KOPT-K1 (cell line): Measurements from ENCODE around the gene ANGPT4.
"Not testable (repeated sequence)": the region's sequence is repeated elsewhere in the genome, so short reads cannot be mapped to it uniquely, and the experiment has no call there.

Experiments used
- H3K27ac ChIP-seq: fragments of 200-600 bp; sonication (generic); 2 replicates; pipeline ENCODE4 v1.5.1; 2016; ENCODE audit warnings: antibody characterized with exemption, mild to moderate bottlenecking, low read depth, low read length; ENCODE audit not compliant: poor library complexity, severe bottlenecking
- H3K36me3 ChIP-seq: fragments of 200-600 bp; sonication (generic); 2 replicates; pipeline ENCODE4 v1.5.1; 2017; ENCODE audit warnings: antibody characterized with exemption, mild to moderate bottlenecking, low read length, moderate library complexity; ENCODE audit not compliant: insufficient read depth
- H3K9me3 ChIP-seq: fragments of 200-600 bp; sonication (generic); 2 replicates; pipeline ENCODE4 v1.5.1; 2017; ENCODE audit warnings: antibody characterized with exemption, low read length, mild to moderate bottlenecking; ENCODE audit not compliant: insufficient read depth, poor library complexity, severe bottlenecking

ANGPT4 gene

DNA sequence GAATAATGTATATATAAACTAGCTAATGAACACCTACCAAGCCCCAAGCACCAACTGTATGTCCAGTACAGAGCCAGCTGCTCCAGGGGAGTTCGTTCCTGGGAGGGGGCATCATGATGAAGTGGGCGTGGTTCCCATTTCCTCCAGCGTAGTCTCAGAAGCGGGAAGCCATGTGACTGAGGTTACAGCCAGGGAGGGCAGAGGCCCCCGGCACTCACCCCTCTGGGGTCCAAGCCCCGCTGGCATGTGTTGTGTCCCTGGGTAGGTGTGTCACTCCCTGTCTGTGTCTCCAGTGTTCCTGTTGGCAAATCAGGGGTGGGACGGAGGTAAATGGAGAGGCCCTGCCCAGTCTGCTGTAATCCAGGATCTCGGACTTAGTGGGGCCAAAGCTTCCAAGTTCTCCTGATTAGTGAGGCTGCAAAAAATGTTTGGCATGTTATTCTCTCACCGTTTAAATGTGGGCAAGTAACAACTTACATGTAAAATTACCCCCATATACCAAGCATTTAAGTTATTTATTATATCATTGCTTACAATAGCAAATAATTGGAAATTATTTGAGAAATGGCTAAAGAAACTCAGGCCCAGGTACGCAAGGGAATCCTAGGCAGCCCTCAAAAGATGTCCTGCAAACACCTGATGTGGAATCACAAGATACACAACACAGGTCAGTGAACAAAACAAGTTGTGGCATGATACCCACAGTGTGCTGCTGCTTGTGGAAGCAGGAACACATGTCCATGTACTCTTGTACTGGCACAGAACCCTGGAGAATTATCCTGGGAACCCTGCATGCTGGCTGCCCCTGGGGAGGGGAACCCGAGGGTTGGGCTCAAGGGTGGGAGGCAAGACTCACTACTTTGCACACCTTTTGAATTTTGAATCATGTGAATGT is 60.4 kb downstream of the ANGPT4 start:
- Histone ChIP-seq H3K9me3 (no peaks in the 10 kb centered on the region), H3K27ac (peak overlapping the region; percentile 36), H3K36me3 (no peaks in the 10 kb centered on the region)

GRCh38 chr20:854601-855000 is 61.5 kb downstream of the ANGPT4 start:
- Histone ChIP-seq H3K36me3 (no peaks in the 10 kb centered on the region), H3K27ac (no peak overlapping the region), H3K9me3 (no peaks in the 10 kb centered on the region)

GRCh38 chr20:853406-853996 is 62.6 kb downstream of the ANGPT4 start:
- H3K36me3 ChIP-seq = no peaks in the 10 kb centered on the region
- H3K9me3 ChIP-seq = no peaks in the 10 kb centered on the region
- no peak overlapping the region for H3K27ac ChIP-seq

DNA sequence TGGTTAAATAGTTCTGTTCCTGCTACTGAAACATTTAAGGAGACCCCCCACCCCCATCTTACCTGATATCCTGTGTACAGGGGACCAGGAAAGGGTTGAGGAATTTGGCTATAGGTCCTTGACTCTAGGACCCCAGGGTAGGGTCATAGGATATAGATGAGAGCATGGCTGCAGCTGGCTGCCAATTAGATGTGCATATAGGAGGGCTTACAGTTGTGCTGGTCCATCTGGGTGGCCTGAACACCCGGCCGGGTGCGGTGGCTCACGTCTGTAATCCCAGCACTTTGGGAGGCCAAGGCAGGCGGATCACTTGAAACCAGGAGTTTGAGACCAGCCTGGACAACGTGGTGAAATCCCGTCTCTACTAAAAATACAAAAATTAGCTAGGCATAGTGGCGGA is 67.4 kb downstream of the ANGPT4 start:
- not testable (repeated sequence) for H3K36me3 ChIP-seq, H3K9me3 ChIP-seq
- H3K27ac ChIP-seq = peak overlapping the region; percentile 86

DNA sequence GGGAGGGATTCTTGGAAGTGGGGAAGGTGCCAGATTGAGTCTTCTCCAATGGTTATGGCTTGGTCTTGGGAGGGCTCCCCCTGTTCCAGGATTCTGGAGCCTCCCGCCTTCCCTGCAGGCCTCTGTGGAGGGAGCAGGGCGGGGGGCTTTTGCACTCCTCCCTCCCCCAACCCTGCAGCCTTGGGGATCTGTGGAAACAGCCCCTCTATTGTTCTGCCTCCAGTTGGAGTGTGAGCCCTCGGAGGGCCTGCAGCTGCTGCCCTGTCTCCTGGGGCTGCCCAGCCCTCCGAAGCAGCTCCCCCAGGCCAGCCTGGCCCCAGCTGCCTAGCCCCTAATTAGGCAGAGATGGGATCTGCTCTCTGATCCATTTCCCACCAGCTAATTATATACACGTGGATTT is 67.9 kb downstream of the ANGPT4 start:
- H3K27ac ChIP-seq = peak overlapping the region; percentile 86
- H3K9me3 ChIP-seq = no peaks in the 10 kb centered on the region
- H3K36me3 ChIP-seq = no peaks in the 10 kb centered on the region

- H3K9me3 ChIP-seq = no peaks in the 10 kb centered on the region
- peak overlapping the region; percentile 86 for H3K27ac ChIP-seq
Measured at GRCh38 chr20:846894-847278, 69.2 kb downstream of the ANGPT4 start.

DNA sequence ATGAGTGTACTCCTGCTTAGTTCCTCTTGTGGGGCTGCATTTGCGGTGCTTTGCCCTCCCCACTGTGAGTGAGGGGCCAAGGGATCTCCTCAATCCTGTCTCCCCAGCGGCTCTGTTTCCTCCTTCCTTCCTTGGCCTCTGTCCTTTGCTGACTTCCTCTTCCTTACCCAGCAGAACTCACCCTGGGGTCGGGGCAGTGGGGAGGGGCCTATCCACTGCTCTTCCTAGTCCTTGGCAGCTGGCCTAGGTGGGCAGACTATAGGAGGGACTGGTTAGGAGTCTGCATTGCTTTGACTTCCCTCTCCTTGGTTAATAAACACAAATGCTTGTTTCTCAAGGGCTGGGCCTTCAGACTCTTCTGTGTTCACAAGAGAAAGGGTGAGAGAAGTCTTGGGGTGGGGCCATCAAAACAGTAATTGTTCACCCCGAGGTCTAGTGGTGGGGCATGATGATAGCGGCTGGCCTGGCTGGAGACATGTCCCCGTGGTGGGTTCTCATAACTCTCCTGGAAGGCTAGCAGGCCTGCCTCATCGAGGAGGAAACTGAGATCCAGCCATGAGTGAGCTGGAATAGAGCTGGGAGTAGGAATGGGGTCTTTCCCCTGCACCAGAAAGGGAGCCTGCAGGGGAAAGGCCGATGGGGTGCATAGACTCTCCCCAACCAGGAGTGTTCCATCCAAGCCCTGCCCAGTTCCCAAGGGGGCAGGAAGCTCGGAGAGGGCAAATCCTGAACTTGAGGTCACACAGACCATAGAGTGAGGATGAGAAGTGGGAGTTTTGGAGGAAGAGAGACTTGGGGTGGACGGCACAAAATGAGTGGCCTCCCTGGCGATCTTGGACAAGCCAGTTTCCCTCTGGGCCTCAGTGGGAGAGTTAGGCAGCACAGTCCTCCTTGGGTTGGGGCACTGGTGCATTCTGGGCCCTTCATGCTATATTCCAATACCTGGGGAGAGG is 69.9 kb downstream of the ANGPT4 start:
- Histone ChIP-seq H3K27ac (peak overlapping the region; percentile 86), H3K9me3 (no peaks in the 10 kb centered on the region), H3K36me3 (no peaks in the 10 kb centered on the region)

More at GRCh38 chr20:846894-847278, 69.2 kb downstream of the ANGPT4 start:
- H3K36me3 ChIP-seq = no peaks in the 10 kb centered on the region

DNA sequence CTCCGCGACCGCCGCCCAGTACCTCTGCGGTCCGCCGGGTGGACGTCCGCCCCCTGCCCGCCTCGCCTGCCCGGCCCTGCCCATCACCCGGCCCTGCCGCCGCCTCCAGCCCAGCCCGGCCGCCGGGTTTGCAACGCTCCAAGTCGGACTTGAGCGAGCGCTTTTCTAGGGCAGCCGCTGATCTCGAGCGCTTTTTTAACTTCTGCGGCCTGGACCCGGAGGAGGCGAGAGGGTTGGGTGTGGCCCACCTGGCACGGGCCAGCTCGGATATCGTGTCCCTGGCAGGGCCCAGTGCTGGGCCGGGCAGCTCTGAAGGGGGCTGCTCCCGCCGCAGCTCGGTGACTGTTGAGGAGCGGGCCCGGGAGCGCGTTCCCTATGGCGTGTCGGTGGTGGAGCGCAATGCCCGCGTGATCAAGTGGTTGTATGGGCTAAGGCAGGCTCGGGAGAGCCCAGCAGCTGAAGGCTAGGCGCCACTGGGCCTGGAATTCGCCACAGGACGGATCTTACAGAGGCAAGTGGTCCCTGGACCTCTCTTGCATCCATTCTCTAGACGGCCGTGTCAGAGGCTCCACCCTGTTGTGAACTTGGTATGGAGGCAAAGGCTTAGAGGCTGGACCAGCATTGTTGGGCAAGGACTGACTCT is 70.8 kb downstream of the ANGPT4 start:
- H3K27ac ChIP-seq = peak overlapping the region; percentile 86
- H3K36me3 ChIP-seq = no peaks in the 10 kb centered on the region
- H3K9me3 ChIP-seq = no peaks in the 10 kb centered on the region

GRCh38 chr20:844473-845225 is 71.5 kb downstream of the ANGPT4 start:
- Histone ChIP-seq H3K9me3 (no peaks in the 10 kb centered on the region), H3K27ac (peak overlapping the region; percentile 59), H3K36me3 (no peaks in the 10 kb centered on the region)

GRCh38 chr20:843912-844311 is 72.2 kb downstream of the ANGPT4 start:
- H3K27ac ChIP-seq = peak overlapping the region; percentile 59
- H3K9me3 ChIP-seq = no peaks in the 10 kb centered on the region
- H3K36me3 ChIP-seq = no peaks in the 10 kb centered on the region

GRCh38 chr20:842547-842940 is 73.6 kb downstream of the ANGPT4 start:
- no peaks in the 10 kb centered on the region for H3K9me3 ChIP-seq
- H3K27ac ChIP-seq = no peak overlapping the region
- H3K36me3 ChIP-seq = no peaks in the 10 kb centered on the region

DNA sequence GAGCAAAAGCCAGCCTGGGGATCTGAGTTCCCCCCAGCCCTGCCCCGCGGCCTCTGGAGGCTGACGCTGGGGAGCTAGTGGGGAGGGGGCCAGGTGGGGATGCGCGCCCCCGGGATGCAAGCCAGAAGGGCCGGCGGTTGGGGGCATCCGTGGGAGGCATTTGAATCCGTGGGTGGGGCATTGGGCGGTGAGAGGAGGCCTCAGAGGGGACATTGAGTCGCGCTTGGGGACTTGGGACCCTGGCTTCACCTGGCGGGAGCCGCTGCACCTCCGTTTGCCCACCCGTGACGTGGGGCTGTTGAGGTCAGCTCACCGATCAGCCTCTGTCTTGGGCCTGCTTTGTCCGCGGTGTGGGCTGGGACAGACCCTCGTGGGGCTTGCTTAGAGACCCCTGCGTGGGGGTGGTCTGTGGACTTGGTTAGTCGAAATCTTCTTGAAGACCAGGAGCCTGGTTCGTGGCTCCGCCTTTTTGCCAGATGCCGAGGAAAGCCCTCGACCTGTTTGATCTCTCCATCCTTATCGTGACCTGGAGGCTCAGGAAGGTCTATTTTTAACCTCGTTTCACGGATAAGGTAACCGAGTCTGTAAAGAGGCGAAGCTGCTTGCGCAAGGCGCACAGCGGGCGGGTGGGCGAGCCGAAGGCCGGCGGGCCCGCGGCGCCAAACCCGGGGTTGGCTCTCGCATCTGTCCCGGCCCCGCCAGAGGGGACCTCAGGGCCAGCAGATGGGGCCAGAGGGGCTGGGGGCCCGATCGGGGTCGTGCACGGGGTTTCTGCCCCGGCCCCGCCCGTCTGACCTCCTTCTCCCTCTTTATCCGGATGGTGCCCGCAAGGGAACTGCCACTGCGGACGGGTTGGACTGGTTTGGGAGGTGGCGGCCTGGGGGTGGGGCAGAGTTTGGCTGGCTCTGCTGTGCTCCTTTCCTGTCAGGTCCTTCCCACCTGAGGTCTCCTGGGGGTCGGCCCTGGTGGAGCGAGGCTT is 74.3 kb downstream of the ANGPT4 start:
- no peak overlapping the region for H3K27ac ChIP-seq
- no peaks in the 10 kb centered on the region for H3K36me3 ChIP-seq
- H3K9me3 ChIP-seq = no peaks in the 10 kb centered on the region

DNA sequence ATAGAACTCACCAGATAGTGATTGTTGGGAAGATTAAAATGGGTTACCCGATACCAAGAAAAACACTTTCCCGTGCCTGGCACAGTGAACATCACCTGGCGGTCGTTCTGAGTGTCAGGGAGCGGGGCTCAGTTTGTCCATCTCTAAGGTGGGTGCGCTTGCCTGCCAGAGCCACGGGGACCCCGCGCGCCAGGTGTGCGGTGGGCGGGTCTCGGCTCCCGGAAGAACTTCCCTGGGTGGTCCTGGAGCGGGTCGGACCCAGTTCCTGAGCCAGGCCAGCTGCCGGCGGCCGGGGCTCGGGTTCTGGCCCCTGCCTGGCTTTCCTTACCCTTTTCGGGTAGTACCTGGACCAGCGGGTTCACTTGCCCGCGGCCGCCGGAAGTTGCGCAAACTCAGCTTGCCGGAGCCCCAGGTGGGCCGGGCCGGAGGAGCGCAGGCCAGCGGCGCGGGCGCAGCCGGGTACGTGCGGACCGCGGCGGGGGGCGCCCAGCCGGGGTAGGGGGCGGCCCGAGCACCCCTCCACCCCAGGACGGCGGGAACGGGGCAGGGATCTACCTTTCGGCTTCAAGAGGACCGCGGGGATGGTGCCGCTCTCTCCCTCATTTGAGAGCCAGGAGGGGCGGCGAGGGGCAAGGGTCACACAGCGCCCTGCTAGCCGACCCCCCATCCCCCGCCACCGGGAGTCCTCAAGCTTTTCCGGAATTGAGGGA is 75.1 kb downstream of the ANGPT4 start:
- no peak overlapping the region for H3K27ac ChIP-seq
- no peaks in the 10 kb centered on the region for H3K9me3 ChIP-seq
- no peaks in the 10 kb centered on the region for H3K36me3 ChIP-seq
